Measurements from ENCODE around the gene PTPRO.

- TF ChIP-seq CTCF (IDR thresholded peaks at IDR 0.05) (no peak), POLR2A (IDR thresholded peaks at IDR 0.05) (no peak)
These were observed 33.5 kb downstream of the PTPRO start for GRCh38 chr12:15355766-15356165.
